ENCODE data around the gene CPLANE1.

The CPLANE1 gene

GRCh38 chr5:37197340-37198050 lies 51.7 kb downstream of the CPLANE1 start:
- Histone ChIP-seq H3K4me3 (ENCODE audit: low read length) (no peak overlapping the region), H2AFZ (ENCODE audit: low read depth, low read length) (no peak overlapping the region), H3K27me3 (ENCODE audit: insufficient read depth, low read length) (no peaks in the 10 kb centered on the region), H3K36me3 (ENCODE audit: insufficient read depth, low read length) (peaks cover 46% of the 10 kb centered on the region), H3K4me1 (ENCODE audit: insufficient read depth, low read length) (no peaks in the 10 kb centered on the region), H3K9me3 (ENCODE audit: low read length) (no peaks in the 10 kb centered on the region)

DNA sequence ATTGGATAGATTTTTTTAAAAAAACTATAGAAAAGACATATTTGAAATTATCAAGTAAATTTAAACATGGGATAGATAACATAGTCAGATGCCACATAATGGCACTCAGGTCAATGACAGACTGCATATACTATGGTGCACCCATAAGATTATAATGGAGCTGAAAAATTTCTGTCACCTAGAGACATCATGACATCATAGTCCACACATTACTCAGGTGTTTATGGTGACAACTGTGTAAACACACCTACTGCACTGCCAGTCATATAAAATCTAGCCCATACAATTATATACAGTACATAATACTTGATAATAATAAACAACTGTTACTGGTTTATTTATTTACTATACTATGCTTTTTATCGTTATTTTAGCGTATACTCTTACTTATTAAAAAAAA lies 58.6 kb downstream of the CPLANE1 start:
- H2AFZ ChIP-seq (ENCODE audit: low read depth, low read length): no peak overlapping the region

GRCh38 chr5:37189355-37189754 lies 59.8 kb downstream of the CPLANE1 start:
- Histone ChIP-seq H3K4me1 (ENCODE audit: insufficient read depth, low read length) (no peaks in the 10 kb centered on the region), H2AFZ (ENCODE audit: low read depth, low read length) (no peak overlapping the region), H3K9me3 (ENCODE audit: low read length) (no peaks in the 10 kb centered on the region), H3K27me3 (ENCODE audit: insufficient read depth, low read length) (no peaks in the 10 kb centered on the region), H3K36me3 (ENCODE audit: insufficient read depth, low read length) (peaks cover 39% of the 10 kb centered on the region), H3K4me3 (ENCODE audit: low read length) (no peak overlapping the region)

More for the DNA sequence above, 58.6 kb downstream of the CPLANE1 start:
- H3K4me1 ChIP-seq (ENCODE audit: insufficient read depth, low read length): no peaks in the 10 kb centered on the region
- peaks cover 42% of the 10 kb centered on the region for H3K36me3 ChIP-seq (ENCODE audit: insufficient read depth, low read length)
- H3K9me3 ChIP-seq (ENCODE audit: low read length): no peaks in the 10 kb centered on the region
- H3K27me3 ChIP-seq (ENCODE audit: insufficient read depth, low read length): no peaks in the 10 kb centered on the region
- no peak overlapping the region for H3K4me3 ChIP-seq (ENCODE audit: low read length)

DNA sequence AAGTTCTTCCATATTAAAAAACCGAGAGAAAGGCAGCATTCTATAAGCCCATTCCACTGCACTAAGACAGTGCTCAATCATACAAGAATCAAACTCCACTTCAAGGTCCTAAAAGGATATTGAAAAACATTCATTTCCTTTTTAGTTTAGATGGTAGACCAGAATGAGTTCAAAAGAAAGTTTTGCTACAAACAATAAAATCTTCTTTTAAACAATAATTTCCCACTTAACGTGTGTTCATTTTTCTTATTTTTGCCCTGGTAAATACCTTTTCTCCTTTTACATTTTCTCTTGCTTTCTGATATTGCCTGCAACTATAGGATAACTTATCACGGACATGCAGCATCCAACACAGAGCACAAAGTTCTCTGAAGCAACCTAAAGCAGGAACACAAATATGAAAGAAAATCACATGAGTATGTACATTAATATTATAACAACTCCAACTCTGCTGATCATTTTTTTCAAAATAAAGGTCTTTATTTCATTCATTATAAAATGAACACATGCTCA lies 61.7 kb downstream of the CPLANE1 start:
- Histone ChIP-seq H3K4me3 (ENCODE audit: low read length) (no peak overlapping the region), H3K4me1 (ENCODE audit: insufficient read depth, low read length) (no peaks in the 10 kb centered on the region), H3K9me3 (ENCODE audit: low read length) (no peaks in the 10 kb centered on the region), H3K36me3 (ENCODE audit: insufficient read depth, low read length) (peaks cover 53% of the 10 kb centered on the region), H3K27me3 (ENCODE audit: insufficient read depth, low read length) (no peaks in the 10 kb centered on the region), H2AFZ (ENCODE audit: low read depth, low read length) (no peak overlapping the region)

GRCh38 chr5:37184748-37185364 lies 64.3 kb downstream of the CPLANE1 start:
- no peaks in the 10 kb centered on the region for H3K9me3 ChIP-seq (ENCODE audit: low read length)
- H3K4me1 ChIP-seq (ENCODE audit: insufficient read depth, low read length): no peaks in the 10 kb centered on the region
- no peak overlapping the region for H3K4me3 ChIP-seq (ENCODE audit: low read length)
- no peak overlapping the region for H2AFZ ChIP-seq (ENCODE audit: low read depth, low read length)
- no peaks in the 10 kb centered on the region for H3K27me3 ChIP-seq (ENCODE audit: insufficient read depth, low read length)
- peaks cover 40% of the 10 kb centered on the region for H3K36me3 ChIP-seq (ENCODE audit: insufficient read depth, low read length)

GRCh38 chr5:37182667-37183066 lies 66.5 kb downstream of the CPLANE1 start:
- H3K36me3 ChIP-seq (ENCODE audit: insufficient read depth, low read length): peaks cover 47% of the 10 kb centered on the region
- H3K4me3 ChIP-seq (ENCODE audit: low read length): no peak overlapping the region
- H3K27me3 ChIP-seq (ENCODE audit: insufficient read depth, low read length): no peaks in the 10 kb centered on the region

GRCh38 chr5:37174928-37175327 lies 74.2 kb downstream of the CPLANE1 start:
- no peaks in the 10 kb centered on the region for H3K9me3 ChIP-seq (ENCODE audit: low read length)
- peaks cover 69% of the 10 kb centered on the region for H3K36me3 ChIP-seq (ENCODE audit: insufficient read depth, low read length)
- no peak overlapping the region for H2AFZ ChIP-seq (ENCODE audit: low read depth, low read length)
- H3K27me3 ChIP-seq (ENCODE audit: insufficient read depth, low read length): no peaks in the 10 kb centered on the region
- H3K4me3 ChIP-seq (ENCODE audit: low read length): no peak overlapping the region
- no peaks in the 10 kb centered on the region for H3K4me1 ChIP-seq (ENCODE audit: insufficient read depth, low read length)

More at GRCh38 chr5:37182667-37183066, 66.5 kb downstream of the CPLANE1 start:
- Histone ChIP-seq H3K4me1 (ENCODE audit: insufficient read depth, low read length) (no peaks in the 10 kb centered on the region), H3K9me3 (ENCODE audit: low read length) (no peaks in the 10 kb centered on the region), H2AFZ (ENCODE audit: low read depth, low read length) (no peak overlapping the region)

DNA sequence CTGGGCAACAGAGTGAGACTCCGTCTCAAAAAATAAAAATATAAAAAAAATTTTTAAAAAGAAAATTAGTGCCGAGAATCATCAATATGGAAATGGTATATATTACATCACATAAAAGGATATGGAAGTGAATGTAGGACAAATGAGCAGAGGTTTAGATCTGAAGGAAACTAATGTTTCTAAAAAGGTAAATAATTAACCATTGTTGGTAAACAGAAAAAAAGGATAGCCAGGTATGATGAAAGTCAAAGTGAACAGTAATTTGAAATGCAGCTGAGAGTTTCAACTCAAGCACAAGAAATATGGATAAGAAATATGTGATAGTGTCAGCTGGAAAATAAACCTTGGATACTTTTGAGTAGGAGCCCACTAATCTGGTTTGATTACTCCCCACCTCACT lies 76.2 kb downstream of the CPLANE1 start:
- no peaks in the 10 kb centered on the region for H3K9me3 ChIP-seq (ENCODE audit: low read length)
- peaks cover 79% of the 10 kb centered on the region for H3K36me3 ChIP-seq (ENCODE audit: insufficient read depth, low read length)
- no peaks in the 10 kb centered on the region for H3K27me3 ChIP-seq (ENCODE audit: insufficient read depth, low read length)
- H2AFZ ChIP-seq (ENCODE audit: low read depth, low read length): no peak overlapping the region
- no peaks in the 10 kb centered on the region for H3K4me1 ChIP-seq (ENCODE audit: insufficient read depth, low read length)
- H3K4me3 ChIP-seq (ENCODE audit: low read length): no peak overlapping the region

DNA sequence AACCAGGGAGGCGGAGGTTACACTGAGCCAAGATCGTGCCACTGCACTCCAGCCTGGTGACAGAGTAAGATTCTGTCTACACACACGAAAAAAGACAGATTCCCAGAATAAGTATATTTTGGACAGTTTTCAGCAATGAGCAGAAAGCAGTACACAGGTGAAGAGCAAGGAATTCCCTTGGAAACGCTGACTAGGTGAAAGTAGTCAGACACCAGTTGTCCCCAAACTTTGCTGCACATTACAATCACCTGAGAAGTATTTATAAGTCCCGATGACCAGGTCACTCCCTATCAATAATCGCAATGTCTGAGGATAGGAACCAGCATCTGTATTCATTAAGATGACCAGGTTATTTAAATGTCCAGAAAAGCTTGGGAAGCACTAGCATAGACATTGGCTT lies 78.3 kb downstream of the CPLANE1 start:
- H2AFZ ChIP-seq (ENCODE audit: low read depth, low read length): no peak overlapping the region
- no peaks in the 10 kb centered on the region for H3K27me3 ChIP-seq (ENCODE audit: insufficient read depth, low read length)
- no peaks in the 10 kb centered on the region for H3K9me3 ChIP-seq (ENCODE audit: low read length)
- H3K4me1 ChIP-seq (ENCODE audit: insufficient read depth, low read length): no peaks in the 10 kb centered on the region
- H3K4me3 ChIP-seq (ENCODE audit: low read length): no peak overlapping the region
- H3K36me3 ChIP-seq (ENCODE audit: insufficient read depth, low read length): peaks cover 78% of the 10 kb centered on the region

DNA sequence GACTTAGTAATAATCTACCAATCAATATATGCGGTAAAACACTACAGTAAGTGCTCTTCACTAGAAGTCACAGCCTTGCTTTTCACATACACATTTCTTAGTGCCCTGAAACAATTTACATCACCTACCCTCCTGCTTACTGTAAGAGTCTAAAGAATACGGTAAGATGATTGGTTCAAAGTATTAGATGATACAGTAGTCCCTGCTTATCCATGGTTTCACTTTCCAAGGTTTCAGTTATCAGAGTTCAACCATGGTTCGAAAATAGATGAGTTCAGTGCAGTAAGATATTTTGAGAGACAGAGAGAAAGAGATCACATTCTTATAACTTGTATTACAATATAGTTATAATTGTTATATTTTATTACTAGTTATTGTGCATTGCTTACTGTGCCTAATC lies 83.0 kb downstream of the CPLANE1 start:
- Histone ChIP-seq H3K9me3 (ENCODE audit: low read length) (no peaks in the 10 kb centered on the region), H3K4me1 (ENCODE audit: insufficient read depth, low read length) (no peaks in the 10 kb centered on the region), H3K27me3 (ENCODE audit: insufficient read depth, low read length) (no peaks in the 10 kb centered on the region), H2AFZ (ENCODE audit: low read depth, low read length) (no peak overlapping the region), H3K36me3 (ENCODE audit: insufficient read depth, low read length) (peaks cover 56% of the 10 kb centered on the region), H3K4me3 (ENCODE audit: low read length) (no peak overlapping the region)

- Histone ChIP-seq H2AFZ (ENCODE audit: low read depth, low read length) (no peak overlapping the region), H3K36me3 (ENCODE audit: insufficient read depth, low read length) (peaks cover 52% of the 10 kb centered on the region), H3K27me3 (ENCODE audit: insufficient read depth, low read length) (no peaks in the 10 kb centered on the region), H3K4me3 (ENCODE audit: low read length) (no peak overlapping the region), H3K4me1 (ENCODE audit: insufficient read depth, low read length) (no peaks in the 10 kb centered on the region), H3K9me3 (ENCODE audit: low read length) (no peaks in the 10 kb centered on the region)
Observed at GRCh38 chr5:37165761-37166160, 83.4 kb downstream of the CPLANE1 start.

DNA sequence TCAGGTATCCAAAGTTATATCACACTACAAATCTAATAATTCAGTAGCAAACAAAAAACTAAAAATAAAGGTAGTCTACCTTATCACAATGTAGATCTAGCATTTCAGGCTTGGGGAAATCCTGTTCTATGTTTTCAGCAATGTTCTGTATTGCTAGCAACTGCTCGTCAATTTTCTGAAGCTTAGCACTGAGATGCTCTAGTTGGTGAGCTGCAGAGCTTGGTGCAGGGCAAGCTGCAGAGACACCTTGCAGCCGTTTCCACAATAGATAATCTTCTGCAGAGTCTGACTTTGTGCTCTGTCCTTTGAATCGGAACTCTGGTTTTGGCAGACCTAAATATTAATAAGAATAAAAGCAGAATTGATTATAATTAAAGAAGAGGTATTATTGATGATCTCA lies 95.5 kb downstream of the CPLANE1 start:
- Histone ChIP-seq H2AFZ (ENCODE audit: low read depth, low read length) (no peak overlapping the region), H3K9me3 (ENCODE audit: low read length) (peaks cover 2% of the 10 kb centered on the region), H3K4me3 (ENCODE audit: low read length) (no peak overlapping the region), H3K4me1 (ENCODE audit: insufficient read depth, low read length) (no peaks in the 10 kb centered on the region), H3K36me3 (ENCODE audit: insufficient read depth, low read length) (peaks cover 61% of the 10 kb centered on the region), H3K27me3 (ENCODE audit: insufficient read depth, low read length) (no peaks in the 10 kb centered on the region)

- Histone ChIP-seq H3K9me3 (ENCODE audit: low read length) (peaks cover 5% of the 10 kb centered on the region), H3K4me1 (ENCODE audit: insufficient read depth, low read length) (no peaks in the 10 kb centered on the region), H3K27me3 (ENCODE audit: insufficient read depth, low read length) (no peaks in the 10 kb centered on the region), H3K36me3 (ENCODE audit: insufficient read depth, low read length) (peaks cover 42% of the 10 kb centered on the region), H2AFZ (ENCODE audit: low read depth, low read length) (no peak overlapping the region), H3K4me3 (ENCODE audit: low read length) (no peak overlapping the region)
Observed at GRCh38 chr5:37146896-37147295, 102.3 kb downstream of the CPLANE1 start.
